ENCODE data around the gene INHBA. TPM values are rescaled to one million over a fixed set of nuclear protein-coding genes. Genes with fewer than 3 reads are reported as not detected.

The INHBA gene
- total RNA-seq, 6 donors from 2014 or later, result 2.1 to 76.5 (median 42.4) TPM

GRCh38 chr7:41696323-41696916, 6.5 kb downstream of the INHBA start:
- Histone ChIP-seq H3K36me3 (no peaks in the 10 kb centered on the region), H3K4me1 (peaks cover 4 to 11% (median 10%) of the 10 kb centered on the region in 4 donors), H3K4me3 (peak overlapping the region in 1 of 4 donors; percentile 18), H3K9me3 (no peaks in the 10 kb centered on the region), H3K27ac (peak overlapping the region in 1 of 4 donors; percentile 41), H3K27me3 (no peaks in the 10 kb centered on the region)
- DNase-seq (peak in 1 of 2 donors; percentile 58), ATAC-seq (ENCODE audit: low FRiP score in 2 of 2) (peak; percentile 51 to 87)
- TF ChIP-seq POLR2A (IDR thresholded peaks at IDR 0.05) (no peak), CTCF (IDR thresholded peaks at IDR 0.05) (peak; percentile 23 to 60 (median 54)), EP300 (IDR thresholded peaks at IDR 0.05) (no peak), POLR2AphosphoS5 (IDR thresholded peaks at IDR 0.05) (no peak)
- 22 to 39% methylated on average over 15 of the region's 15 CpGs for WGBS, 2 donors

- Histone ChIP-seq H3K27ac (peak overlapping the region in 1 of 4 donors; percentile 41), H3K27me3 (no peaks in the 10 kb centered on the region), H3K4me1 (peaks cover 4 to 11% (median 10%) of the 10 kb centered on the region in 4 donors), H3K9me3 (no peaks in the 10 kb centered on the region), H3K36me3 (no peaks in the 10 kb centered on the region), H3K4me3 (peak overlapping the region in 1 of 4 donors; percentile 18)
- ATAC-seq (ENCODE audit: low FRiP score in 2 of 2) (peak in 1 of 2 donors; percentile 65), DNase-seq (no peak)
- WGBS, 2 donors, result 52 to 53% methylated on average over 13 of the region's 13 CpGs
- TF ChIP-seq POLR2A (IDR thresholded peaks at IDR 0.05), result no peak
- no peak for TF ChIP-seq CTCF (IDR thresholded peaks at IDR 0.05)
- TF ChIP-seq EP300 (IDR thresholded peaks at IDR 0.05), result no peak
- no peak for TF ChIP-seq POLR2AphosphoS5 (IDR thresholded peaks at IDR 0.05)
Measured at GRCh38 chr7:41695661-41696322, 7.1 kb downstream of the INHBA start.

GRCh38 chr7:41694495-41694894, 8.4 kb downstream of the INHBA start:
- WGBS, 2 donors, result 91 to 93% methylated on average over 6 of the region's 6 CpGs
- Histone ChIP-seq H3K27me3 (no peaks in the 10 kb centered on the region), H3K36me3 (no peaks in the 10 kb centered on the region), H3K4me3 (no peak overlapping the region), H3K9me3 (no peaks in the 10 kb centered on the region), H3K4me1 (peaks cover 2 to 4% (median 3%) of the 10 kb centered on the region in 4 donors), H3K27ac (no peak overlapping the region)
- ATAC-seq (ENCODE audit: low FRiP score in 2 of 2) (no peak), DNase-seq (no peak)
- TF ChIP-seq EP300 (IDR thresholded peaks at IDR 0.05) (no peak), POLR2A (IDR thresholded peaks at IDR 0.05) (no peak), POLR2AphosphoS5 (IDR thresholded peaks at IDR 0.05) (no peak), CTCF (IDR thresholded peaks at IDR 0.05) (no peak)

- Histone ChIP-seq H3K36me3 (no peaks in the 10 kb centered on the region), H3K27ac (no peak overlapping the region), H3K4me3 (no peak overlapping the region), H3K27me3 (no peaks in the 10 kb centered on the region), H3K4me1 (peaks cover 0 to 4% (median 0%) of the 10 kb centered on the region in 4 donors), H3K9me3 (no peaks in the 10 kb centered on the region)
- TF ChIP-seq EP300 (IDR thresholded peaks at IDR 0.05), result no peak
- TF ChIP-seq CTCF (IDR thresholded peaks at IDR 0.05), result peak in 1 of 6 experiments; percentile 18
- 68 to 76% methylated on average over 10 of the region's 10 CpGs for WGBS, 2 donors
- peak; percentile 41 to 49 for ATAC-seq (ENCODE audit: low FRiP score in 2 of 2)
- DNase-seq, result peak in 1 of 2 donors; percentile 49
Measured at GRCh38 chr7:41693150-41693997, 9.5 kb downstream of the INHBA start.
